ENCODE data around the gene LTO1. TPM values are rescaled to one million over a fixed set of nuclear protein-coding genes. Genes with fewer than 3 reads are reported as not detected.

Gene LTO1
- total and polyA plus RNA-seq, 2 of the 13 experiments (the other 11 are each of a cell fraction or from before 2014, with no cell fraction given), result 11.8 to 15.0 TPM

DNA sequence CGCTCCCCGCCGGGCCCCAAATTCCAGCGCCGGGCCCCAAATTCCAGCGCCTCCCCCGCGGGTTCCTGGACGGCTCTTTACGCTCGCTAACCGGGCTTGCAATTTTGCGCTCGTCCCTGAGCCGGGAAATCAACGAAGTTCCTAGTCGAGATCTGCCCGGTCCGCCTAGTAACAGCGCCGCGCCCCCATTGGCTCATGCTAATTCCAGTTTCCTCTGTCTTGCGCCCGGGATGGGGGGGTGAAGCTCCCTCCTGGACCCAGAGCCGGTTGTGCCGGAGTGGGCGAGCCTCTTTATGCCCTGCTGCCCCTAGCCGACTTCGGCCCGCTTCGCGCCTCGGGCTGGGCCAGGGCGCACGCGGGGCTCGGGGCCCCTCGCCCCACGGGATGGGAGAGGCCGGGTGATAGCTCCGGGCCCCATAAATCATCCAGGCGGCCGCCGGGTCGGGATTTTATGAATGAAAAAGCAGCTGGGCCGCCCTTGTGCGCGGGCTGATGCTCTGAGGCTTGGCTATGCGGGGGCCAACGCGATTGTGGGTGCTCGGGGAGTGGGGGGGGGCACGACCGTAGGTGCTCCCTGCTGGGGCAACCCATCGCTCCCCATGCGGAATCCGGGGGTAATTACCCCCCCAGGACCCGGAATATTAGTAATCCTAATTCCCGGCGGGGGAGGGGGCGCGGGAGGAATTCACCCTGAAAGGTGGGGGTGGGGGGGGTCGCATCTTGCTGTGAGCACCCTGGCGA lies 36.0 kb downstream of the LTO1 start (continued):
- TF ChIP-seq KDM4B (CRISPR knock-in tag; IDR thresholded peaks at IDR 0.05) (no peak), GABPA (IDR thresholded peaks at IDR 0.05; ENCODE audit: low read depth, low read length) (no peak), GABPA (CRISPR knock-in tag; IDR thresholded peaks at IDR 0.05; ENCODE audit: low read depth) (no peak), SYNCRIP (IDR thresholded peaks at IDR 0.05; ENCODE audit: insufficient read depth, low read depth, low read length) (no peak), MIER2 (CRISPR knock-in tag; IDR thresholded peaks at IDR 0.05) (no peak), ZNF607 (CRISPR knock-in tag; IDR thresholded peaks at IDR 0.05; ENCODE audit: borderline replicate concordance) (no peak), TARDBP (CRISPR knock-in tag; IDR thresholded peaks at IDR 0.05) (no peak; the same call in 1 of the 2 replicates), ZNF788 (CRISPR knock-in tag; IDR thresholded peaks at IDR 0.05; ENCODE audit: borderline replicate concordance) (no peak; the same call in 1 of the 2 replicates), RBAK (CRISPR knock-in tag; IDR thresholded peaks at IDR 0.05) (no peak), TCF7L2 (IDR thresholded peaks at IDR 0.05; ENCODE audit: low read depth, low read length) (no peak), ZFY (CRISPR knock-in tag; IDR thresholded peaks at IDR 0.05) (peak; percentile 79), SOX13 (IDR thresholded peaks at IDR 0.05) (no peak), SOX13 (CRISPR knock-in tag; conservative IDR thresholded peaks at IDR 0.05 in 1 of 2, IDR thresholded peaks at IDR 0.05 in 1 of 2) (no peak), MEIS2 (CRISPR knock-in tag; IDR thresholded peaks at IDR 0.05) (0 out of 2 replicates have a peak, but pooled peaks have one; percentile 27), NFRKB (IDR thresholded peaks at IDR 0.05) (no peak), ZNF136 (CRISPR knock-in tag; IDR thresholded peaks at IDR 0.05; ENCODE audit: low read depth) (no peak), ZSCAN31 (CRISPR knock-in tag; IDR thresholded peaks at IDR 0.05; ENCODE audit: low read depth) (peak; percentile 75; the same call in 1 of the 2 replicates), ZNF33B (CRISPR knock-in tag; IDR thresholded peaks at IDR 0.05) (no peak), ZNF790 (CRISPR knock-in tag; IDR thresholded peaks at IDR 0.05; ENCODE audit: borderline replicate concordance) (no peak), POLR2A (IDR thresholded peaks at IDR 0.05; ENCODE audit: insufficient read depth in 1 of 2, low read depth in 2 of 2, low read length in 2 of 2) (peak in 1 of 2 experiments; percentile 44; a peak in 1 of 4 replicates), U2AF2 (IDR thresholded peaks at IDR 0.05; ENCODE audit: low read depth, low read length) (no peak)
- TF ChIP-seq, protein P1, sequence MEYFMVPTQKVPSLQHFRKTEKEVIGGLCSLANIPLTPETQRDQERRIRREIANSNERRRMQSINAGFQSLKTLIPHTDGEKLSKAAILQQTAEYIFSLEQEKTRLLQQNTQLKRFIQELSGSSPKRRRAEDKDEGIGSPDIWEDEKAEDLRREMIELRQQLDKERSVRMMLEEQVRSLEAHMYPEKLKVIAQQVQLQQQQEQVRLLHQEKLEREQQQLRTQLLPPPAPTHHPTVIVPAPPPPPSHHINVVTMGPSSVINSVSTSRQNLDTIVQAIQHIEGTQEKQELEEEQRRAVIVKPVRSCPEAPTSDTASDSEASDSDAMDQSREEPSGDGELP (IDR thresholded peaks at IDR 0.05; ENCODE audit: borderline replicate concordance, low read depth), result peak; percentile 2; the same call in 1 of the 2 replicates
- TF ChIP-seq, protein P2, sequence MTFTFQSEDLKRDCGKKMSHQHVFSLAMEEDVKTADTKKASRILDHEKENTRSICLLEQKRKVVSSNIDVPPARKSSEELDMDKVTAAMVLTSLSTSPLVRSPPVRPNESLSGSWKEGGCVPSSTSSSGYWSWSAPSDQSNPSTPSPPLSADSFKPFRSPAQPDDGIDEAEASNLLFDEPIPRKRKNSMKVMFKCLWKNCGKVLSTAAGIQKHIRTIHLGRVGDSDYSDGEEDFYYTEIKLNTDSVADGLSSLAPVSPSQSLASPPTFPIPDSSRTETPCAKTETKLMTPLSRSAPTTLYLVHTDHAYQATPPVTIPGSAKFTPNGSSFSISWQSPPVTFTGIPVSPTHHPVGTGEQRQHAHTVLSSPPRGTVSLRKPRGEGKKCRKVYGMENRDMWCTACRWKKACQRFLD (CRISPR knock-in tag; IDR thresholded peaks at IDR 0.05; ENCODE audit: borderline replicate concordance), result no peak; the same call in 1 of the 2 replicates
- TF ChIP-seq, protein P3, sequence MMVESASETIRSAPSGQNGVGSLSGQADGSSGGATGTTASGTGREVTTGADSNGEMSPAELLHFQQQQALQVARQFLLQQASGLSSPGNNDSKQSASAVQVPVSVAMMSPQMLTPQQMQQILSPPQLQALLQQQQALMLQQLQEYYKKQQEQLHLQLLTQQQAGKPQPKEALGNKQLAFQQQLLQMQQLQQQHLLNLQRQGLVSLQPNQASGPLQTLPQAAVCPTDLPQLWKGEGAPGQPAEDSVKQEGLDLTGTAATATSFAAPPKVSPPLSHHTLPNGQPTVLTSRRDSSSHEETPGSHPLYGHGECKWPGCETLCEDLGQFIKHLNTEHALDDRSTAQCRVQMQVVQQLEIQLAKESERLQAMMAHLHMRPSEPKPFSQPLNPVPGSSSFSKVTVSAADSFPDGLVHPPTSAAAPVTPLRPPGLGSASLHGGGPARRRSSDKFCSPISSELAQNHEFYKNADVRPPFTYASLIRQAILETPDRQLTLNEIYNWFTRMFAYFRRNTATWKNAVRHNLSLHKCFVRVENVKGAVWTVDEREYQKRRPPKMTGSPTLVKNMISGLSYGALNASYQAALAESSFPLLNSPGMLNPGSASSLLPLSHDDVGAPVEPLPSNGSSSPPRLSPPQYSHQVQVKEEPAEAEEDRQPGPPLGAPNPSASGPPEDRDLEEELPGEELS (CRISPR knock-in tag; IDR thresholded peaks at IDR 0.05), result no peak
- TF ChIP-seq, protein P4, sequence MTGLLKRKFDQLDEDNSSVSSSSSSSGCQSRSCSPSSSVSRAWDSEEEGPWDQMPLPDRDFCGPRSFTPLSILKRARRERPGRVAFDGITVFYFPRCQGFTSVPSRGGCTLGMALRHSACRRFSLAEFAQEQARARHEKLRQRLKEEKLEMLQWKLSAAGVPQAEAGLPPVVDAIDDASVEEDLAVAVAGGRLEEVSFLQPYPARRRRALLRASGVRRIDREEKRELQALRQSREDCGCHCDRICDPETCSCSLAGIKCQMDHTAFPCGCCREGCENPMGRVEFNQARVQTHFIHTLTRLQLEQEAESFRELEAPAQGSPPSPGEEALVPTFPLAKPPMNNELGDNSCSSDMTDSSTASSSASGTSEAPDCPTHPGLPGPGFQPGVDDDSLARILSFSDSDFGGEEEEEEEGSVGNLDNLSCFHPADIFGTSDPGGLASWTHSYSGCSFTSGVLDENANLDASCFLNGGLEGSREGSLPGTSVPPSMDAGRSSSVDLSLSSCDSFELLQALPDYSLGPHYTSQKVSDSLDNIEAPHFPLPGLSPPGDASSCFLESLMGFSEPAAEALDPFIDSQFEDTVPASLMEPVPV (CRISPR knock-in tag; IDR thresholded peaks at IDR 0.05), result no peak

Measured in HepG2 (cell line).